Measurements from ENCODE around the gene LINGO4.

DNA sequence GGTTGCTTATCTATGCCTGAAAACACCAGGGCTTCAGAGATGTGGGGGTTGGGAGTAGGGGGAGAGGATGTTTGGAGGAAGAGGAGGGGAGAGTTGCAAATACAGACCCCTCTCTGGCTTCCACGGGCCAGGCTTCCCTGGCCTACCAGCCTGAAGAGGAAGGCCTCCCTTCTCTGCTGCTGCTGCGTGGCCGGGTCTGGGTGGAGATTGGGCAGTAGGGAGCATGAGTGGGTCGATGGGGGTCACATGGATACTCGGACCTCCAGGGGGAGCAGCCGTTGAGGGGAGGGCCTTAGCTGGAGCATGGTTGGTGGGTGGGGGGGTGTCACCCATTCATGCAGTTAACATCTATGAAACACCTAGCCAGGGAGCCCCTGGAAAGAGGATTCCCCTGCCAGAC lies 24.8 kb upstream of the LINGO4 start:
- TF ChIP-seq, protein P1, sequence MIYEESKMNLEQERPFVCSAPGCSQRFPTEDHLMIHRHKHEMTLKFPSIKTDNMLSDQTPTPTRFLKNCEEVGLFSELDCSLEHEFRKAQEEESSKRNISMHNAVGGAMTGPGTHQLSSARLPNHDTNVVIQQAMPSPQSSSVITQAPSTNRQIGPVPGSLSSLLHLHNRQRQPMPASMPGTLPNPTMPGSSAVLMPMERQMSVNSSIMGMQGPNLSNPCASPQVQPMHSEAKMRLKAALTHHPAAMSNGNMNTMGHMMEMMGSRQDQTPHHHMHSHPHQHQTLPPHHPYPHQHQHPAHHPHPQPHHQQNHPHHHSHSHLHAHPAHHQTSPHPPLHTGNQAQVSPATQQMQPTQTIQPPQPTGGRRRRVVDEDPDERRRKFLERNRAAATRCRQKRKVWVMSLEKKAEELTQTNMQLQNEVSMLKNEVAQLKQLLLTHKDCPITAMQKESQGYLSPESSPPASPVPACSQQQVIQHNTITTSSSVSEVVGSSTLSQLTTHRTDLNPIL (CRISPR knock-in tag; IDR thresholded peaks at IDR 0.05; ENCODE audit: low read depth), result no peak
- no peak for TF ChIP-seq TOX (CRISPR knock-in tag; IDR thresholded peaks at IDR 0.05; ENCODE audit: borderline replicate concordance)
- TF ChIP-seq ZNF8 (CRISPR knock-in tag; IDR thresholded peaks at IDR 0.05), result no peak
- TF ChIP-seq ZC3H10 (CRISPR knock-in tag; IDR thresholded peaks at IDR 0.05), result no peak
- TF ChIP-seq ESRRG (CRISPR knock-in tag; IDR thresholded peaks at IDR 0.05), result no peak
- no peak for TF ChIP-seq RARB (CRISPR knock-in tag; IDR thresholded peaks at IDR 0.05)
- no peak for TF ChIP-seq OSR1 (CRISPR knock-in tag; IDR thresholded peaks at IDR 0.05)
- TF ChIP-seq, protein P2, sequence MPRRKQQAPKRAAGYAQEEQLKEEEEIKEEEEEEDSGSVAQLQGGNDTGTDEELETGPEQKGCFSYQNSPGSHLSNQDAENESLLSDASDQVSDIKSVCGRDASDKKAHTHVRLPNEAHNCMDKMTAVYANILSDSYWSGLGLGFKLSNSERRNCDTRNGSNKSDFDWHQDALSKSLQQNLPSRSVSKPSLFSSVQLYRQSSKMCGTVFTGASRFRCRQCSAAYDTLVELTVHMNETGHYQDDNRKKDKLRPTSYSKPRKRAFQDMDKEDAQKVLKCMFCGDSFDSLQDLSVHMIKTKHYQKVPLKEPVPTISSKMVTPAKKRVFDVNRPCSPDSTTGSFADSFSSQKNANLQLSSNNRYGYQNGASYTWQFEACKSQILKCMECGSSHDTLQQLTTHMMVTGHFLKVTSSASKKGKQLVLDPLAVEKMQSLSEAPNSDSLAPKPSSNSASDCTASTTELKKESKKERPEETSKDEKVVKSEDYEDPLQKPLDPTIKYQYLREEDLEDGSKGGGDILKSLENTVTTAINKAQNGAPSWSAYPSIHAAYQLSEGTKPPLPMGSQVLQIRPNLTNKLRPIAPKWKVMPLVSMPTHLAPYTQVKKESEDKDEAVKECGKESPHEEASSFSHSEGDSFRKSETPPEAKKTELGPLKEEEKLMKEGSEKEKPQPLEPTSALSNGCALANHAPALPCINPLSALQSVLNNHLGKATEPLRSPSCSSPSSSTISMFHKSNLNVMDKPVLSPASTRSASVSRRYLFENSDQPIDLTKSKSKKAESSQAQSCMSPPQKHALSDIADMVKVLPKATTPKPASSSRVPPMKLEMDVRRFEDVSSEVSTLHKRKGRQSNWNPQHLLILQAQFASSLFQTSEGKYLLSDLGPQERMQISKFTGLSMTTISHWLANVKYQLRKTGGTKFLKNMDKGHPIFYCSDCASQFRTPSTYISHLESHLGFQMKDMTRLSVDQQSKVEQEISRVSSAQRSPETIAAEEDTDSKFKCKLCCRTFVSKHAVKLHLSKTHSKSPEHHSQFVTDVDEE (CRISPR knock-in tag; IDR thresholded peaks at IDR 0.05), result no peak
- no peak for TF ChIP-seq ZFP30 (CRISPR knock-in tag; IDR thresholded peaks at IDR 0.05)
- TF ChIP-seq, protein P3, sequence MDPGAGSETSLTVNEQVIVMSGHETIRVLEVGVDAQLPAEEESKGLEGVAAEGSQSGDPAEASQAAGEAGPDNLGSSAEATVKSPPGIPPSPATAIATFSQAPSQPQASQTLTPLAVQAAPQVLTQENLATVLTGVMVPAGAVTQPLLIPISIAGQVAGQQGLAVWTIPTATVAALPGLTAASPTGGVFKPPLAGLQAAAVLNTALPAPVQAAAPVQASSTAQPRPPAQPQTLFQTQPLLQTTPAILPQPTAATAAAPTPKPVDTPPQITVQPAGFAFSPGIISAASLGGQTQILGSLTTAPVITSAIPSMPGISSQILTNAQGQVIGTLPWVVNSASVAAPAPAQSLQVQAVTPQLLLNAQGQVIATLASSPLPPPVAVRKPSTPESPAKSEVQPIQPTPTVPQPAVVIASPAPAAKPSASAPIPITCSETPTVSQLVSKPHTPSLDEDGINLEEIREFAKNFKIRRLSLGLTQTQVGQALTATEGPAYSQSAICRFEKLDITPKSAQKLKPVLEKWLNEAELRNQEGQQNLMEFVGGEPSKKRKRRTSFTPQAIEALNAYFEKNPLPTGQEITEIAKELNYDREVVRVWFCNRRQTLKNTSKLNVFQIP (CRISPR knock-in tag; IDR thresholded peaks at IDR 0.05; ENCODE audit: borderline replicate concordance, low read depth), result no peak
